HG03354 (cell line): ENCODE measurements around the gene ZBTB32.

ENCODE experiments used
- ATAC-seq: cut with Tn5 transposase; IDR thresholded peaks from one replicate; pipeline ENCODE4 v1.9.1; 2021; ENCODE audit warnings: mild to moderate bottlenecking; ENCODE audit not compliant: unreplicated experiment, poor library complexity, severe bottlenecking

ZBTB32 gene

DNA sequence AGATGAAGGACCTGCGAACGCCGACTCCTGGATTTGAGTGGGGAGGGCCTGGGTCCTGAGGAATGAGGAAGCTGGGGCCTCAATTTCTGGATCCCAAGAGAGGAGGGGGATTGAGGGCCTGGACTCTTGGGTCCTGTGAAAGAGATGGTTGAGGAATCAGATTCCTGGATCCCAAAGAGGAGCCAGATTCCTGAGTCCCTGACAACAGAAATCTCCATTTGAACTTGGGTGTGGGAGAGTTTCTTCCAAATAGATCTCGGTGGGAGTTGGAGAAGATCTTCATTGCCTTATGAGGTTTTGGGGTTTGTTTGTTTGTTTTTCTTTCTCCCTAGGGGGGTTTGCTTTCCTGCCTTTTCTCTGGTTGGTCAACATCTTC is 41.7 kb downstream of the ZBTB32 start:
- no peak for ATAC-seq

- ATAC-seq = no peak
These were observed 42.2 kb downstream of the ZBTB32 start for GRCh38 chr19:35746531-35746930.

- ATAC-seq = peak; percentile 70
These were observed 44.0 kb downstream of the ZBTB32 start, which contains the start of gene LIN37 for GRCh38 chr19:35748106-35749020. TSS of gene LIN37 (plus strand) at chr19:35748576. CDS start at chr19:35748725, 149 bp downstream.

DNA sequence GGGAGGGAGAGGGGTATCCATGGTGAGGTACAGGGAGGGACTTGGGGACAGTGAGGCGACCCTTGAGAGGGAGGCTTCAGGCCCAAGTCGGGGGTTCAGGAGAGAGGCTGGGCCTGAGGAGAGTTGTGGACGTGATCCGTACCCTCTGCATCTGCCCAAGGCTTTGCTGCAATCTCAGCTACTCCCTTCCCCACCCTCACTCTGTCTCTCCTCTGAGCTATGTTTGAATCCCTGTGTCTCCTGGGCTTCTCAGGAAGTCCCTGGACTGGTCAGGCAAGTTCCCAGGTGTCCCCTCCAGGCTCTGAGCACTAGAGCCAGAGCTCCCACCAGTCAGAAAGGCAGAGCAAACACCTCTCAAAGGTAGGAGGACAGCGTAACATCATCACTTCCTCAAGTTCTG is 45.8 kb downstream of the ZBTB32 start:
- no peak for ATAC-seq

DNA sequence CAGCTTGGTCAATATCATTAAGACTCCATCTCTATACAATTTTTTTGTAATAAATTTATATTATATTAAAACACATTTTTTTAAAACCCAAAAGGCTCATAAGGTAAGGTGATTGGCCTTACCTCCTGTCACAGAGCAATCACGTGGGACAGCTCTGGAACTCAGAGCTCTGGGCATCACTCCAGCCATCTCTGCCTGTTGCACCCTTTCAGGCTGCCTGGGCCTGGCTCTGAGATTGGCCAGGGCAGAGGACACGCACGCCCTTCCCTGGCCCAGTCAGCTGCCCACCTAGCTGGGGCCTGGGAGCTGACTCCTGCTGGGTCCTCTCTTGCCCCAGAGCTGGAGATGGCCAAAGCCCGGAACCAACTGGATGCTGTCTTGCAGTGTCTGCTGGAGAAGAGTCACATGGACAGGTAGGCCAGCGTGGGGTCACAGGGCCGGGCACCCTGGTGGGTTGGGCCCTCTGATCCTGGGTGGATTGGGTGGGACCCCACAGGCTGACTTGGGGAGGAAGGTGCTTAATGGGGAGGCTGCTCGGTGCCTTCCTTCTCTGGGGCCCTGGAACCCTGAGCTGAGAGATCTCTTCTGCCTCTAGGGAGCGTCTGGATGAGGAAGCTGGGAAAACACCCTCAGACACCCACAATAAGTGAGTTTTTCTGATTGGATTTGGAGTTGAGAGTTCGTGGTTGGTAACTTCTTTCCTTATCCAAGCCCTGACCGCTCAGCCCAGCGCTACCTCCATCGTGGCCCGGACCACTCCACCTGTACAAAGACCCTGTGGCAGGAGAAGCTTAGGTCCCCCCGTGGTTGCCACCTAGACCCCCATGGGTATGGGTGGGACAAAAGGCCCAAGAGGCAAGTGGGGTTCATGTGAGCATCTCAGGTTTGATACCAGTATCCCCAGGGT is 47.7 kb downstream of the ZBTB32 start:
- no peak for ATAC-seq

GRCh38 chr19:35752746-35753350 is 48.5 kb downstream of the ZBTB32 start:
- no peak for ATAC-seq

DNA sequence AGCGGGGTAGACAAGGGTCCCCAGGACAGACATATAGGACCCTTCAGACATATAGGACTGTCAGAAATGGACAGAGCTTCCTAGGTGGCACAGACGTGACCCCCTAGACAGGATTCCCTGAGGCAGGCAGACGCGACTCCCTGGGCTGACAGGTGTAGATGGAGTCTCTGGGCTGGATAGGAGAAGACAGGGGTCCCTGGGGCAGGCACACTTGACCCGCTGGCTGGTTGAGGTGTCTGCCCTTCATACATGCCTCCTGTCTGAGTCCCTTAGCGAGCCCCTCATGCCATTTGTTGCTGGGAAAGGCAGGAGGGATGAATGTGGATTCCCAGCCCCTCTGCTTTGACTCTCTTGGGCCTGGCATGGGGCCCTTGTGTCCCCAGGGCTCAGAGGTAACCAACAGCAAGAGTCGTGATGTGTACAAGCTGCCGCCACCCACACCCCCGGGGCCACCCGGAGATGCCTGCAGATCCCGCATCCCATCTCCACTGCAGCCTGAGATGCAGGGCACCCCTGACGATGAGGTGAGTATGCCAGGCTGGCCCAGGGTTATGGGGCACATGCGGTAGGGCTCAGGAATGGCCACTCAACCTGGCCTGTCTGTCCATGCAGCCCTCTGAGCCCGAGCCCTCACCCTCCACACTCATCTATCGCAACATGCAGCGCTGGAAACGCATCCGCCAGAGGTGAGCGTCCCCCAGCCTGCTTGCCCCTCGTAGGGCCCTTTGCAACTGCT is 49.4 kb downstream of the ZBTB32 start:
- no peak for ATAC-seq

- ATAC-seq = no peak
These were observed 50.2 kb downstream of the ZBTB32 start for GRCh38 chr19:35754370-35755130.

- no peak for ATAC-seq
These were observed 50.8 kb downstream of the ZBTB32 start for GRCh38 chr19:35755131-35755549.

DNA sequence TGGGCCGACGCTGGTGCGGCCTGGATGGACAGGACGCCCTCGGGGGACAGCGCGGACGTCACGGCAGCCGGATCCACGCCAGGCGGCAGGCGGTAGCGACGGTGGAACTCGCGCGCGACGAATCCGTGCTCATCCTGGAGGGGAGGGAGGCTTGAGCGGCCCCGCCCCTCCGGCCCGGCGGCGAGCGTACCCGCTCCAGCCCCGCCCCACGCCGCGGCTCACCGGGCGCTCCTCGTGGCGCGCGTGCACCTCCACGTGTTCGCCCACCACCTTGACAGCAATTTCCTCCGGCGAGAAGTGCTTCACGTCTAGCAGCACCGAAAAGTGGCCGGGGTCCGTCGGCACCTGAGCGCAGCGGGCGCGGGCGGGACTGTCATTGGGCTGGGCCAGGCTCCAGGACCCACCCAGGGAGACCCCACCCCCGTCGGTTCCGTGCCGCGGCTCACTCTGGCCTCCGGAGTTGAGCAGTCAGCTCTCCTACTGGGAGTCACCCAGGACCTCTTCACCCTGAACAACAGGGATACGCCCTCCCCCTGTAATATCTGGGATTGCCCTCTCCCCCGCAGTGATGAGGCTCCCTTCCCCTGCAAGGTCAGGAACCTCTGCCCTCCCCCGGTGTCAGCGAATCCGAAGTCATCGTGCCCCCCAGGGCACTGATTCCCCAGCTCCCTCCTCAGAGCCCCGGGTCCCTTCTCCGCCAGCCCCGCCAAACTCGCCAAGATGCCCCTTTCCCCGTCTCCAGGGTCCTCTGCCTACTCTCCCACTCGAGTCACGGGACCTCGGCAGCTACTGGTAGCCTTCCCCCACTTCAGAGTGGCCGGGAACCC is 51.4 kb downstream of the ZBTB32 start:
- ATAC-seq = no peak

DNA sequence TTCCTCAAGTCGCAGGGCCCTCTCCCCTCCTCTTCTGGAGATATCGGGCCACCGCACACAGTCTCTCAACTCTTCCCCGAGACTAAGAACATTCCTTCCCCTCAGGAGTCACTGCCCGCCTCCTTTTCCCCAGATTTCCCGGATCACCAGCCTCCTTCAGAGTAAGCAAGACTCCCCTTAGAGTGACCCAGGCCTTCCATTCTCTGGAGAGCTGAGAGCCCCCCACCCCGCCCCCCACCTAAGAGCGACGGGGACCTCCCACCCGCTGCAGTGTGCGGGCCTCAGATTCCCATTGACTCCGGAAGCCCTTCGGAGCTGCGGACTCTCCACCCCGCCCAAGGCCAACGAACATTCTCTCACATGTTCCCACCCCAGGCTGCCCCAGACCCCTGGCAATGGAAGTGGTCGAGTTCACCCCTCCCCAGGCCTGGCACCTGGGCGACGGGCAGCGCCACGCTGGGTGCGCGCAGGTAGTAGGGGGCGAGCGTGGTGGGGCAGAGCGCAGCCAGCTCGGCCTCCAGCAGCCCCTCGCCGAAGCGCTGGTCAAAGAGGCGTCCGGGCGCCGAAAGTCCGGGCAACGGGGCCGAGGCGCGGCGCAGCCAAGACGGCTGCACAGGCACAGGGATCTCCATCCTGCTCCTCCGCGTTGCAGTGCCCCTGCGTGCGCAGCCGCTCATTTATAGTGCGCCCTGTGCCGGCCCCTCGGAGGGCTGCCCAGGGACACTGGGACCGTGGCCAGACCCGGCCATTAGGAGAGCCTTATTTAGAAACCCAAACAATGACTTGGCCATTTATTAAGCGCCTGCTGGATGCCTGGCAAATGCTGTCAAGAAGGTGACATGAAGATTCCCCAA is 52.2 kb downstream of the ZBTB32 start, which contains the start of gene HSPB6:
Gene HSPB6, minus strand, starts transcription at position 653 of the 854 bp plus-strand sequence. Its CDS starts 21 bp downstream, at position 632.
- no peak for ATAC-seq

GRCh38 chr19:35757231-35757748 is 52.9 kb downstream of the ZBTB32 start:
- peak; percentile 5 for ATAC-seq

DNA sequence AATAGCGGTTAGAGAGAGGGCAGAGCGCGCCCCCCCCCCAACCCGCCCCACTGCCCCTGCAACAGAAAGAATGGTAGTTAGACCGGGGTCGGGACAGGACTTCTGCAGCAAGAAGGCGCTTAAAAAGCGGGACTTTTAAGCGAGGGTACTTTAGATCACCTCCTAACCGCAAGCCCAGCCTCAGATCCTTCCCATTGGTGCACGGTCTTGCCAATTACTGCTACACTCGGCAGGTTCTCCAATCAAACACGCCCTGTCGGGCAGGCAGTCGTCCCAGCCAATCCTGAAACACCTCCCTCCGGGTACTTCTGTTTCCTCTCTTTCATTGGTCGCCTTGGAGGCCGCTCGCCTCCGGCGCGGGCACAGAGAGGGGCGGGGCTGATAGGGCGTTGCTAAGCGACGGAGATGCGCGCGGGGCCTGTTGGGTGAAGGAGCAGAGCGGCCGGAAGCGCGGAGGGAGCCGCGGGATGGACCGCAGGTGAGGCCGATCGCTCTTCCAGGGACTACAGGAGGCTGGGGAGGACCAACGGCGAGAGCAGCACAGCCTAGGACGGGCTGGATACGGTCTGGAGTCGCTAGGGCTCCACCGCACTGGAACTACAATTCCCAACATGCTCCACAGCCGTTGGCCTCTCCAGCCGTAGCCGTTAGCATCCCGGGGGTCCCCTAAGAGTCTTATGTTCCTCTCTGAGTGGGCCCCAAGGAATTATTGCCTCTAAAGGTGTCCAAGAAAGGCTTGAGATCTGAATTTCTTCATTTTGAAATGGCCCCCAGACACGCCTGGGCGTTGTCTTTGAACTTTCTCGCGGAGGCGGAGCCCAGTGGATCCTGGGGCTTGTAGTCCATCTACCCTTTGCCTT is 53.6 kb downstream of the ZBTB32 start, which contains the start of gene PROSER3:
Gene PROSER3, plus strand, starts transcription at position 428 of the 860 bp plus-strand sequence. Its CDS starts 40 bp downstream, at position 468.
- peak; percentile 96 for ATAC-seq

GRCh38 chr19:35759697-35760096 is 55.3 kb downstream of the ZBTB32 start:
- no peak for ATAC-seq

DNA sequence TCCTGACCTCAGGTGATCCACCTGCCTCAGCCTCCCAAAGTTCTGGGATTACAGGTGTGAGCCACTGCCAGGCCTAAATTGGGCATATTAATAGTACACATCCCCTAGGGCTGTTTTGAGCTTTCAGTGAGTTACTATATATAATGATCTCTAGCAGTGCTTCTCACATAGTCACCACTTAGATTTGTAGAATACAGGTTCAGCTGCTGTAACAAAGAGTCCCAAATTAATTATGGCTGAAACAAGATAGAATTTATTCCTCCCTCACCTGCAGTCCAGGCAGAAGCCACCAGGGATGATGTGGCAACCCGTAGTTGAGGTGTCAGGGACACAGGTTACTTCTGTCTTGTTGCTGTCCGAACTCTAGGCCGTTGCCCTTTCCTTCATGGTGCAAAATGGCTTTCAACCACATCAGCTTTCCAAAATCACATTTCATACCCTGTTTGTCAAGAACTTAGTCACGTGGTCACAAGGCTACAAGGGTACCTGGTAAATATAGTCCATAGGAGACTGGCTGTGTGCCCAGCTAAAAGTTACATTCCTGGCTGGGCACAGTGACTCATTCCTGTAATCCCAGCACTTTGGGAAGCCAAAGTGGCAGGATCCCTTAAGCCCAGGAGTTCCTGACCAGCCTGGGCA is 56.5 kb downstream of the ZBTB32 start:
- ATAC-seq = no peak
